BLaER1 treated with 17β-estradiol and CSF1 and Interleukin-3, amounts not matched to agents 10 nM and 100 nM (cell line): Measurements from ENCODE around the gene SF3A1.

ENCODE experiments used
- H3K27ac ChIP-seq, 11 experiments: shearing (Covaris generic); formaldehyde crosslinking; 2 replicates each; pipeline ENCODE4 v1.8.1; 2022
- H3K27me3 ChIP-seq, 11 experiments: shearing (Covaris generic); formaldehyde crosslinking; 2 replicates each; pipeline ENCODE4 v1.8.1; 2022
- H3K36me3 ChIP-seq, 11 experiments: shearing (Covaris generic); formaldehyde crosslinking; 2 replicates each; pipeline ENCODE4 v1.8.1; 2022
- H3K4me1 ChIP-seq, 10 experiments: shearing (Covaris generic); formaldehyde crosslinking; 2 replicates each; pipeline ENCODE4 v1.8.1; 2022
- H3K4me2 ChIP-seq, 11 experiments: shearing (Covaris generic); formaldehyde crosslinking; 2 replicates each; pipeline ENCODE4 v1.8.1; 2022
- H3K4me3 ChIP-seq, 10 experiments: shearing (Covaris generic); formaldehyde crosslinking; 2 replicates each; pipeline ENCODE4 v1.8.1; 2022
- H3K9ac ChIP-seq, 11 experiments: shearing (Covaris generic); formaldehyde crosslinking; 2 replicates each; pipeline ENCODE4 v1.8.1; 2022
- H3K9me3 ChIP-seq, 11 experiments: shearing (Covaris generic); formaldehyde crosslinking; replicated peaks in 1 of 11; 2 replicates each; pipeline ENCODE4 v1.8.1; 2022
- H4K20me1 ChIP-seq, 11 experiments: shearing (Covaris generic); formaldehyde crosslinking; 2 replicates each; pipeline ENCODE4 v1.8.1; 2022
- Cebpa-rat ChIP-seq, 11 experiments: shearing (Covaris generic); IDR thresholded peaks; 2 replicates each; pipeline ENCODE4 v1.8.1; 2022

SF3A1 gene

GRCh38 chr22:30305906-30306626, 50.6 kb downstream of the SF3A1 start:
- Histone ChIP-seq H3K27me3 (no peaks in the 10 kb centered on the region), H3K4me1 (peaks cover 100% of the 10 kb centered on the region in 10 experiments), H3K9me3 (no peaks in the 10 kb centered on the region), H3K36me3 (peaks cover 0 to 9% (median 0%) of the 10 kb centered on the region in 11 experiments; a peak in 5 of 22 replicates), H3K4me3 (peak overlapping the region in 9 of 10 experiments; percentile 24 to 58 (median 49); a peak in 17 of 20 replicates), H3K27ac (peak overlapping the region; percentile 73 to 94 (median 87); a peak in 21 of 22 replicates), H4K20me1 (peaks cover 0 to 13% (median 0%) of the 10 kb centered on the region in 11 experiments; a peak in 4 of 22 replicates), H3K9ac (peak overlapping the region; percentile 57 to 83 (median 78)), H3K4me2 (peak overlapping the region; percentile 86 to 98 (median 95))
- no peak for TF ChIP-seq Cebpa-rat (IDR thresholded peaks at IDR 0.05)

- Histone ChIP-seq H3K9ac (peak overlapping the region; percentile 57 to 83 (median 78)), H3K27me3 (no peaks in the 10 kb centered on the region), H3K4me1 (peaks cover 100% of the 10 kb centered on the region in 10 experiments), H3K36me3 (peaks cover 0 to 15% (median 2%) of the 10 kb centered on the region in 11 experiments; a peak in 9 of 22 replicates), H4K20me1 (peaks cover 0 to 8% (median 0%) of the 10 kb centered on the region in 11 experiments; a peak in 2 of 22 replicates), H3K9me3 (no peaks in the 10 kb centered on the region), H3K27ac (peak overlapping the region; percentile 73 to 94 (median 87)), H3K4me2 (peak overlapping the region; percentile 86 to 98 (median 95)), H3K4me3 (peak overlapping the region; percentile 12 to 58 (median 47); a peak in 18 of 20 replicates)
- no peak for TF ChIP-seq Cebpa-rat (IDR thresholded peaks at IDR 0.05)
Measured at GRCh38 chr22:30305519-30305905, 51.2 kb downstream of the SF3A1 start.

GRCh38 chr22:30304495-30305244, 52.0 kb downstream of the SF3A1 start:
- peak overlapping the region in 5 of 10 experiments; percentile 38 to 58 (median 51); a peak in 9 of 20 replicates for H3K4me3 ChIP-seq
- no peaks in the 10 kb centered on the region for H3K27me3 ChIP-seq
- H3K36me3 ChIP-seq = peaks cover 0 to 23% (median 6%) of the 10 kb centered on the region in 11 experiments; a peak in 10 of 22 replicates
- H3K9ac ChIP-seq = peak overlapping the region; percentile 43 to 83 (median 78); a peak in 19 of 22 replicates
- no peak for TF ChIP-seq Cebpa-rat (IDR thresholded peaks at IDR 0.05)
- peak overlapping the region; percentile 86 to 98 (median 95) for H3K4me2 ChIP-seq
- peak overlapping the region; percentile 73 to 94 (median 87); a peak in 20 of 22 replicates for H3K27ac ChIP-seq
- peaks cover 0 to 1% (median 0%) of the 10 kb centered on the region in 11 experiments; a peak in 1 of 22 replicates for H4K20me1 ChIP-seq
- H3K4me1 ChIP-seq = peaks cover 95 to 99% (median 96%) of the 10 kb centered on the region in 10 experiments
- no peaks in the 10 kb centered on the region for H3K9me3 ChIP-seq

- Histone ChIP-seq H3K27me3 (no peaks in the 10 kb centered on the region), H3K9me3 (no peaks in the 10 kb centered on the region), H3K9ac (peak overlapping the region in 10 of 11 experiments; percentile 28 to 67 (median 58); a peak in 18 of 22 replicates), H3K36me3 (peaks cover 0 to 42% (median 16%) of the 10 kb centered on the region in 11 experiments; a peak in 17 of 22 replicates), H3K27ac (peak overlapping the region; percentile 59 to 94 (median 87); a peak in 20 of 22 replicates), H3K4me2 (peak overlapping the region; percentile 86 to 98 (median 95)), H3K4me3 (no peak overlapping the region), H4K20me1 (peaks cover 0 to 9% (median 0%) of the 10 kb centered on the region in 11 experiments; a peak in 1 of 22 replicates), H3K4me1 (peaks cover 90 to 95% (median 92%) of the 10 kb centered on the region in 10 experiments)
- TF ChIP-seq Cebpa-rat (IDR thresholded peaks at IDR 0.05) = no peak
Measured at GRCh38 chr22:30302810-30303138, 53.9 kb downstream of the SF3A1 start.

- H3K27ac ChIP-seq = peak overlapping the region; percentile 59 to 94 (median 87)
- H4K20me1 ChIP-seq = peaks cover 0 to 15% (median 0%) of the 10 kb centered on the region in 11 experiments; a peak in 1 of 22 replicates
- H3K9me3 ChIP-seq = no peaks in the 10 kb centered on the region
- TF ChIP-seq Cebpa-rat (IDR thresholded peaks at IDR 0.05) = no peak
- H3K4me3 ChIP-seq = peak overlapping the region in 9 of 10 experiments; percentile 1 to 47 (median 9); a peak in 9 of 20 replicates
- peaks cover 0 to 48% (median 18%) of the 10 kb centered on the region in 11 experiments; a peak in 20 of 22 replicates for H3K36me3 ChIP-seq
- H3K4me1 ChIP-seq = peaks cover 84 to 95% (median 92%) of the 10 kb centered on the region in 10 experiments
- H3K27me3 ChIP-seq = no peaks in the 10 kb centered on the region
- peak overlapping the region; percentile 86 to 98 (median 95) for H3K4me2 ChIP-seq
- peak overlapping the region; percentile 36 to 67 (median 58); a peak in 19 of 22 replicates for H3K9ac ChIP-seq
Measured at GRCh38 chr22:30301995-30302809, 54.5 kb downstream of the SF3A1 start.

GRCh38 chr22:30299322-30299721, 57.4 kb downstream of the SF3A1 start:
- Histone ChIP-seq H3K9me3 (no peaks in the 10 kb centered on the region), H3K4me1 (peaks cover 56 to 95% (median 90%) of the 10 kb centered on the region in 10 experiments), H3K27me3 (no peaks in the 10 kb centered on the region), H4K20me1 (peaks cover 0 to 20% (median 0%) of the 10 kb centered on the region in 11 experiments; a peak in 6 of 22 replicates), H3K36me3 (peaks cover 3 to 76% (median 41%) of the 10 kb centered on the region in 11 experiments; a peak in 20 of 22 replicates), H3K4me3 (no peak overlapping the region), H3K9ac (peak overlapping the region in 1 of 11 experiments; percentile 58; a peak in 1 of 22 replicates), H3K27ac (0 out of 22 replicates have a peak overlapping the region, but pooled peaks of 2 of the 11 experiments have one; percentile 39 to 46), H3K4me2 (peak overlapping the region in 8 of 11 experiments; percentile 41 to 86 (median 74); a peak in 13 of 22 replicates)
- no peak for TF ChIP-seq Cebpa-rat (IDR thresholded peaks at IDR 0.05)

- Histone ChIP-seq H3K4me3 (no peak overlapping the region), H3K9ac (peak overlapping the region in 8 of 11 experiments; percentile 10 to 59 (median 37); a peak in 13 of 22 replicates), H3K4me1 (peaks cover 44 to 95% (median 90%) of the 10 kb centered on the region in 10 experiments), H3K27me3 (no peaks in the 10 kb centered on the region), H3K9me3 (no peaks in the 10 kb centered on the region), H3K4me2 (peak overlapping the region; percentile 5 to 86 (median 63); a peak in 20 of 22 replicates), H3K27ac (peak overlapping the region in 4 of 11 experiments; percentile 22 to 46 (median 33); a peak in 3 of 22 replicates), H4K20me1 (peaks cover 0 to 26% (median 0%) of the 10 kb centered on the region in 11 experiments; a peak in 7 of 22 replicates), H3K36me3 (peaks cover 13 to 82% (median 53%) of the 10 kb centered on the region in 11 experiments; a peak in 21 of 22 replicates)
- TF ChIP-seq Cebpa-rat (IDR thresholded peaks at IDR 0.05) = no peak
Measured at GRCh38 chr22:30297991-30298701, 58.5 kb downstream of the SF3A1 start.
